ENCODE measurements around the gene TPBGL. TPM values are rescaled to one million over a fixed set of nuclear protein-coding genes. Genes with fewer than 3 reads are reported as not detected.

Gene TPBGL
- total RNA-seq, 1 experiment from 2014 or later, result not detected

DNA sequence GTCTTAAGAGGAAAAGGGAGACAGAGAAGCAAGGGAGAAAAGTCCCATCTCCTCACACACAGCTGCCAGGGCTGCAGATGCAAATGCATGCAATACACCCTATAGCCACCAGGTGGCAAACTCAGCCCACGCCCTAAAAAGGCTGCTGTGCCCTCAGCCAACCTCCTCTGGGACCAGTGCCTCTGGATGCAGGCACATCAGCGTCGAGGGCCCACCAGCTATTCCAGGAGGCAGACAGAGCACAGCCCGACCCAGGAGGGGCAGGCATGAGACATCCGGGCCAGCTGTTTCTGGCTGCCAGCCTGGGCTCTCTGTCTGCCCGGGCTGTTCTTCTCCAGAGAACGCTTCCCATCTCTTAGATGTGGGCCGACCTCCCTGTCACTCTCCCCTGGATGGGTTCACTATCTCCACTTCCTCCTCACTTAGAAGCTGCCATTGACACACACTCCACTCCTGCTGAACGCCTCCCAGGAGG lies 39.7 kb downstream of the TPBGL start:
- no peaks in the 10 kb centered on the region for H4K20me1 ChIP-seq (ENCODE audit: low read length)
- no peak overlapping the region for H3K4me3 ChIP-seq (ENCODE audit: low read length)
- intact Hi-C loops (cut with micrococcal nuclease), result loop anchor here (1.0 to 2.0 kb wide), 2 partner anchors 47 to 104 kb away; no protein-coding TSS in a partner anchor
- no peak overlapping the region for H3K27ac ChIP-seq (ENCODE audit: low read length)
- TF ChIP-seq EZH2 (IDR thresholded peaks at IDR 0.05; ENCODE audit: low read length, unreplicated experiment) (no peak), EZH2phosphoT487 (IDR thresholded peaks at IDR 0.05; ENCODE audit: borderline replicate concordance, low read length) (no peak)
- TF ChIP-seq, protein P1, sequence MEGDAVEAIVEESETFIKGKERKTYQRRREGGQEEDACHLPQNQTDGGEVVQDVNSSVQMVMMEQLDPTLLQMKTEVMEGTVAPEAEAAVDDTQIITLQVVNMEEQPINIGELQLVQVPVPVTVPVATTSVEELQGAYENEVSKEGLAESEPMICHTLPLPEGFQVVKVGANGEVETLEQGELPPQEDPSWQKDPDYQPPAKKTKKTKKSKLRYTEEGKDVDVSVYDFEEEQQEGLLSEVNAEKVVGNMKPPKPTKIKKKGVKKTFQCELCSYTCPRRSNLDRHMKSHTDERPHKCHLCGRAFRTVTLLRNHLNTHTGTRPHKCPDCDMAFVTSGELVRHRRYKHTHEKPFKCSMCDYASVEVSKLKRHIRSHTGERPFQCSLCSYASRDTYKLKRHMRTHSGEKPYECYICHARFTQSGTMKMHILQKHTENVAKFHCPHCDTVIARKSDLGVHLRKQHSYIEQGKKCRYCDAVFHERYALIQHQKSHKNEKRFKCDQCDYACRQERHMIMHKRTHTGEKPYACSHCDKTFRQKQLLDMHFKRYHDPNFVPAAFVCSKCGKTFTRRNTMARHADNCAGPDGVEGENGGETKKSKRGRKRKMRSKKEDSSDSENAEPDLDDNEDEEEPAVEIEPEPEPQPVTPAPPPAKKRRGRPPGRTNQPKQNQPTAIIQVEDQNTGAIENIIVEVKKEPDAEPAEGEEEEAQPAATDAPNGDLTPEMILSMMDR (conservative IDR thresholded peaks at IDR 0.05; ENCODE audit: low read depth, low read length), result peak; percentile 97
- H3F3A ChIP-seq (ENCODE audit: low read length, unreplicated experiment), result no peaks in the 10 kb centered on the region
- ATAC-seq (peak; percentile 95), DNase-seq (peak; percentile 90)
- CTCF ChIA-PET, result interaction anchor here (1.0 to 1.5 kb wide), 3 partner anchors 44 to 140 kb away, joined by 3 to 5 read pairs (median 4); no protein-coding TSS in a partner anchor
- H3K4me1 ChIP-seq (ENCODE audit: insufficient read depth, low read length), result no peaks in the 10 kb centered on the region
- no peaks in the 10 kb centered on the region for H3K9me3 ChIP-seq (ENCODE audit: low read length)
- POLR2A ChIA-PET (ENCODE audit: unreplicated experiment), result no interaction called here
- H3K27me3 ChIP-seq (ENCODE audit: low read length), result no peaks in the 10 kb centered on the region
- H3K4me2 ChIP-seq (ENCODE audit: low read length), result no peak overlapping the region
- no TSS peak for BruUV-seq (replicated peaks)
- no peak overlapping the region for H3K9ac ChIP-seq (ENCODE audit: low read length)
- no peaks in the 10 kb centered on the region for H3K36me3 ChIP-seq (ENCODE audit: low read depth, low read length)
- no peak overlapping the region for H2AFZ ChIP-seq (ENCODE audit: low read length)
- no peaks in the 10 kb centered on the region for H3K79me2 ChIP-seq (ENCODE audit: low read length)
- H3K9me2 ChIP-seq (replicated peaks; ENCODE audit: low read length), result no peaks in the 10 kb centered on the region

DNA sequence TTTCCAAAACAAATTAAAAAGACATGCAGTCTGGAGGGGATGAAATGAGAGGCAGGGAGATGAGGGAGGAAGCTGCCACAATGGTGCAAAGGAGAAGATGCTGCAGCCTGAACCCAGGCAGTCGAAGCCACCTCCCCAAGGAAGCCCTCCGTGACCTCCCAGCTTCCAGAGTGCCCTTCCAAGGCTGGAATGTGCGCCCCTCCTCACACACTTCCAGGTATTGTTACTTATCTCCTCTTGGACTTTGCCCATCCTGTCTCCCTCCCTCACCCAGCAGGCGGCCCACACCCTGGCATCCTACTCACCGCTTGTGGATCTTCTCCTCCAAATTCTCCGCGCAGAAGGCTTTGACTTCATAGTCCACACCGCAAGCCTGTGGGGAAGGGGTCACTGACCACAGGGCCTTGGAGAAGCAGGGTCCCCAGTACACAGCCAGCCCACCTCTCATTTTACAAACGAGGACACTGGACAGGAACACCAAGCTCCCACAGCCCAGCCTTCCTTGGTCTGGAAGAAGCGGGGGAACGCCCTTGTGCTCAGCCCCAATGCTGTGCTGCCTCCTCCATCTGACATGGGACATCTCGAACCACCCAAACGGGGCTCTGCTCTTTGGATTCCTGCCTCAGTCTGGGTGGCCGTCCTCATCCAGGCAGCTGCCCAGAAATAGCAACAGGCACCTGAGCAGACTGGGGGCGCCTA lies 40.3 kb downstream of the TPBGL start:
- Histone ChIP-seq H2AFZ (ENCODE audit: low read length) (no peak overlapping the region), H3K27me3 (ENCODE audit: low read length) (no peaks in the 10 kb centered on the region), H3F3A (ENCODE audit: low read length, unreplicated experiment) (no peaks in the 10 kb centered on the region), H3K9me2 (replicated peaks; ENCODE audit: low read length) (no peaks in the 10 kb centered on the region), H4K20me1 (ENCODE audit: low read length) (no peaks in the 10 kb centered on the region), H3K4me1 (ENCODE audit: insufficient read depth, low read length) (no peaks in the 10 kb centered on the region), H3K9ac (ENCODE audit: low read length) (no peak overlapping the region), H3K36me3 (ENCODE audit: low read depth, low read length) (no peaks in the 10 kb centered on the region), H3K4me3 (ENCODE audit: low read length) (no peak overlapping the region), H3K4me2 (ENCODE audit: low read length) (no peak overlapping the region), H3K9me3 (ENCODE audit: low read length) (no peaks in the 10 kb centered on the region), H3K79me2 (ENCODE audit: low read length) (no peaks in the 10 kb centered on the region), H3K27ac (ENCODE audit: low read length) (no peak overlapping the region)
- ATAC-seq (no peak; the same call in 1 of the 2 replicates), DNase-seq (no peak)
- intact Hi-C loops (cut with micrococcal nuclease), result loop anchor here (1.0 to 2.0 kb wide), 2 partner anchors 46 to 103 kb away; no protein-coding TSS in a partner anchor
- ChIA-PET POLR2A (ENCODE audit: unreplicated experiment) (no interaction called here), CTCF (interaction anchor here (1.5 kb wide), 1 partner anchor 43 kb away, joined by 5 read pairs; no protein-coding TSS in a partner anchor)
- BruUV-seq (replicated peaks), result no TSS peak
- TF ChIP-seq EZH2phosphoT487 (IDR thresholded peaks at IDR 0.05; ENCODE audit: borderline replicate concordance, low read length) (no peak), EZH2 (IDR thresholded peaks at IDR 0.05; ENCODE audit: low read length, unreplicated experiment) (no peak)
- TF ChIP-seq, protein P1 (conservative IDR thresholded peaks at IDR 0.05; ENCODE audit: low read depth, low read length), result no peak

Measured in PC-3 (cell line).